T-cell (primary cell): ENCODE measurements around the gene MED27. TPM values are rescaled to one million over a fixed set of nuclear protein-coding genes. Genes with fewer than 3 reads are reported as not detected.

Experiments
- ATAC-seq, 4 experiments: fragments of 200-7000 bp in 3 of 4; fragments of 150-1000 bp in 1 of 4; cut with Tn5 transposase; replicated peaks in 1 of 4; 1 replicate in 3 of 4; 2 replicates in 1 of 4; pipeline ENCODE4 v1.10.0; 2021; ENCODE audit warnings: moderate library complexity in 3 of 4, mild to moderate bottlenecking in 2 of 4, moderate number of reproducible peaks in 1 of 4
- CTCF ChIA-PET, 2 donors: fragments of 300-600 bp; sonication (Branson Sonifier 250); formaldehyde crosslinking; loops; one replicate each; lab custom pipeline; 2022; ENCODE audit warnings: antibody characterized with exemption in 2 of 2; lab: Charles Lee
- POLR2A ChIA-PET, 2 donors: fragments of 300-600 bp; sonication (Branson Sonifier 250); formaldehyde crosslinking; loops; one replicate each; lab custom pipeline; 2022; ENCODE audit warnings: antibody characterized with exemption in 2 of 2; lab: Charles Lee
- DNase-seq, 35 experiments: peaks; one replicate each; pipeline versions ENCODE4 v3.0.0 to v3.0.0-alpha.2; 2013 to 2023
- H3K27ac ChIP-seq: one replicate; pipeline ENCODE4 v1.5.1; 2013; ENCODE audit warnings: low read length
- H3K27me3 ChIP-seq, 2 experiments: replicated peaks in 1 of 2; 1 replicate in 1 of 2; 2 replicates in 1 of 2; pipeline versions ENCODE4 v1.6.1 to v1.7.0; 2013; ENCODE audit warnings: low read length in 1 of 2, mixed read lengths in 1 of 2; ENCODE audit not compliant: control insufficient read depth in 2 of 2, insufficient read depth in 2 of 2; ENCODE audit errors: extremely low read depth in 1 of 2
- H3K36me3 ChIP-seq, 2 donors: 1 replicate in 1 of 2; 2 replicates in 1 of 2; pipeline versions ENCODE4 v1.6.1 to v1.7.0; 2013; ENCODE audit warnings: low read length in 1 of 2; ENCODE audit not compliant: control insufficient read depth in 2 of 2, insufficient read depth in 1 of 2; ENCODE audit errors: extremely low read depth in 1 of 2
- H3K4me1 ChIP-seq, 2 experiments: 1 replicate in 1 of 2; 2 replicates in 1 of 2; pipeline versions ENCODE4 v1.6.1 to v1.7.0; 2013; ENCODE audit warnings: low read length in 2 of 2, mixed read lengths in 1 of 2; ENCODE audit not compliant: insufficient read depth in 2 of 2, control insufficient read depth in 1 of 2; ENCODE audit errors: extremely low read depth in 1 of 2
- H3K4me3 ChIP-seq, 2 donors: 1 replicate in 1 of 2; 2 replicates in 1 of 2; pipeline versions ENCODE4 v1.5.1 to v1.7.0; 2013; ENCODE audit warnings: mild to moderate bottlenecking in 2 of 2, low read length in 1 of 2, moderate library complexity in 1 of 2; ENCODE audit not compliant: control insufficient read depth in 1 of 2; ENCODE audit errors: extremely low read depth in 1 of 2
- H3K9me3 ChIP-seq: 2 replicates; pipeline ENCODE4 v1.7.0; 2013
- H3K27ac Mint-ChIP-seq, 2 donors: one replicate each; pipeline ENCODE4 v1.8.0; 2020 to 2021; ENCODE audit warnings: mild to moderate bottlenecking in 2 of 2, mixed read lengths in 2 of 2
- H3K27me3 Mint-ChIP-seq, 2 donors: one replicate each; pipeline ENCODE4 v1.8.0; 2021 to 2022; ENCODE audit warnings: mixed read lengths in 2 of 2
- H3K36me3 Mint-ChIP-seq: one replicate; pipeline ENCODE4 v1.8.0; 2021; ENCODE audit warnings: mixed read lengths
- H3K4me1 Mint-ChIP-seq, 3 donors: one replicate each; pipeline ENCODE4 v1.8.0; 2020 to 2022; ENCODE audit warnings: mixed read lengths in 3 of 3, mild to moderate bottlenecking in 1 of 3
- H3K4me3 Mint-ChIP-seq, 3 donors: one replicate each; pipeline ENCODE4 v1.8.0; 2020 to 2022; ENCODE audit warnings: mild to moderate bottlenecking in 3 of 3, mixed read lengths in 3 of 3, moderate library complexity in 3 of 3
- H3K9me3 Mint-ChIP-seq, 3 donors: one replicate each; pipeline ENCODE4 v1.8.0; 2020 to 2022; ENCODE audit warnings: mixed read lengths in 3 of 3
- WGBS: methylation state at CpG from one replicate; pipeline ENCODE4 v1.1.5; 2013; ENCODE audit warnings: missing lambda C conversion rate; ENCODE audit not compliant: insufficient coverage; 5-methylcytosine and 5-hydroxymethylcytosine counted together
- total RNA-seq, 35 experiments: library from RNA in 6 of 35; stranded (reverse) in 6 of 35; fragments of 120-200 nt in 1 of 35; gene quantifications; one replicate each; pipeline versions ENCODE4 v1.2.1 to v1.2.4 and lab custom pipeline; 2013 to 2026

MED27 gene
- total RNA-seq, 5 donors from 2014 or later (not counting 1 experiment from before 2014, with no cell fraction given): 15.0 to 26.7 (median 17.6) TPM

DNA sequence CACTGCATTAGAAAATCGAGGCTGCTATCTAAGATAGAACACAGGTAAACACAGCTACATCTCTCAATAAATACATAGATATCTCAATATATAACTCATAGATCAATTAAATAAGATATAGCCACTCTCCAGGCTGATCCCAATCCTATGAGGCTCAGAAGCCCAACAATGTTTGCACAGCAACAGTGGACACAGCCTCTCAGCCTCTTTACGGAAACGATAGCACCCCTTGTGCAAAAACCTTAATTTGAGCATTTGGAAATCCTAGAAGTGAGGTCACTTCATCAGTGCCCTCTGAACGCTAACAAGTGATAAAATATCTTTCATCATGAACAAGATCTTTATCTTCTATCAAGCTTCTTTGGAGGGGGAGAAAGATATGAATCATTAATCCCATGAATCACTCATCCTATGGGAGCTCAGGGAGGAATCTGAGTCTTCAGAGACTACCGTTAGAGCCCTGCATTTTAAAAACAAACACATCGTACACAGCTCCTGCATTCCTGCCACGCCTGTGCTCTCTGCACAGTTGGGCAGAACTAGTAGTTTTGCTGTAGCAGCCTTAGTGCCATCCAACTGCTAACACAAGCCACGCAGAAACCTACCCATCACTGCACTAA is 71.4 kb downstream of the MED27 start:
- no peak overlapping the region for H3K27ac Mint-ChIP-seq
- DNase-seq (no peak), ATAC-seq (no peak)
- Histone ChIP-seq H3K4me3 (no peak overlapping the region), H3K27me3 (no peaks in the 10 kb centered on the region), H3K36me3 (peaks cover 0 to 6% of the 10 kb centered on the region in 2 donors), H3K27ac (no peak overlapping the region), H3K9me3 (no peaks in the 10 kb centered on the region), H3K4me1 (peaks cover 0 to 4% of the 10 kb centered on the region in 2 experiments)
- H3K4me1 Mint-ChIP-seq: peaks cover 28 to 44% (median 29%) of the 10 kb centered on the region in 3 donors
- H3K27me3 Mint-ChIP-seq: no peaks in the 10 kb centered on the region
- 85% methylated on average over 5 of the region's 8 CpGs for WGBS
- H3K9me3 Mint-ChIP-seq: no peaks in the 10 kb centered on the region
- CTCF ChIA-PET: no interaction called here
- POLR2A ChIA-PET: no interaction called here
- peaks cover 37% of the 10 kb centered on the region for H3K36me3 Mint-ChIP-seq
- no peak overlapping the region for H3K4me3 Mint-ChIP-seq

DNA sequence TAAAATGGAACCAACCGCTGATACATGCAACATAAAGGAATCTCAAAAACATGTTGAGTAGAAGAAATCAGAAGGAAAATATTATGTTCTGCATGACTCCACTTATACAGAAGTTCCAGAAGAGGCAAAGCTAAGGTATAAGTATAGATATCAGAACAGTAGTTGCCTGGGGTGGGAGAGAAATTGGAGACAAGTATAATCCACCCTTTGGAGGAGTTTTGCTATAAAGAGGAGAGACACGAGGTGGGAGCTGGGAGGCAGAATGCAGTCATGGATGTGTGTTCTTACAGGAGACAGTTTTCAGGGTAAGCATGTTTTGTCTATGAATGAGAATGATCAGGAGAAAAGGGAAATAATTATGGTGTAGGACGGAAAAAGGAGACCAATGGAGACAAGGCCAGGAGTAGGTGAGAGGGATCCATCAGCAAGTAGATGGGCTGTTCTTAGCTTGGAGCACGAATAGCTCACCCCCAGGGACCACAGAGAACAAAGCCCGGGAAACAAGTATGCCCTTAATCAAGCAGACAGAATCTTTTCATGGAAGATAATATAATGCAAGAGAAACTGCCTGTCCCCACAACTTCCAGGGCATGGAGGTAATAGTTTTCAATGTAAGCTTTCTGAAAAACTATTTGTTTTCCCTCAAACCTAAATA is 72.2 kb downstream of the MED27 start:
- Histone ChIP-seq H3K27me3 (no peaks in the 10 kb centered on the region), H3K9me3 (no peaks in the 10 kb centered on the region), H3K4me3 (no peak overlapping the region), H3K4me1 (peaks cover 0 to 4% of the 10 kb centered on the region in 2 experiments), H3K36me3 (no peaks in the 10 kb centered on the region), H3K27ac (no peak overlapping the region)
- no peak for DNase-seq
- Mint-ChIP-seq H3K9me3 (no peaks in the 10 kb centered on the region), H3K27me3 (no peaks in the 10 kb centered on the region), H3K4me1 (peaks cover 28 to 48% (median 29%) of the 10 kb centered on the region in 3 donors), H3K36me3 (peaks cover 29% of the 10 kb centered on the region), H3K27ac (no peak overlapping the region), H3K4me3 (no peak overlapping the region)
- WGBS: 69% methylated on average over 2 of the region's 5 CpGs
- CTCF ChIA-PET: no interaction called here
- POLR2A ChIA-PET: no interaction called here
- ATAC-seq: no peak

DNA sequence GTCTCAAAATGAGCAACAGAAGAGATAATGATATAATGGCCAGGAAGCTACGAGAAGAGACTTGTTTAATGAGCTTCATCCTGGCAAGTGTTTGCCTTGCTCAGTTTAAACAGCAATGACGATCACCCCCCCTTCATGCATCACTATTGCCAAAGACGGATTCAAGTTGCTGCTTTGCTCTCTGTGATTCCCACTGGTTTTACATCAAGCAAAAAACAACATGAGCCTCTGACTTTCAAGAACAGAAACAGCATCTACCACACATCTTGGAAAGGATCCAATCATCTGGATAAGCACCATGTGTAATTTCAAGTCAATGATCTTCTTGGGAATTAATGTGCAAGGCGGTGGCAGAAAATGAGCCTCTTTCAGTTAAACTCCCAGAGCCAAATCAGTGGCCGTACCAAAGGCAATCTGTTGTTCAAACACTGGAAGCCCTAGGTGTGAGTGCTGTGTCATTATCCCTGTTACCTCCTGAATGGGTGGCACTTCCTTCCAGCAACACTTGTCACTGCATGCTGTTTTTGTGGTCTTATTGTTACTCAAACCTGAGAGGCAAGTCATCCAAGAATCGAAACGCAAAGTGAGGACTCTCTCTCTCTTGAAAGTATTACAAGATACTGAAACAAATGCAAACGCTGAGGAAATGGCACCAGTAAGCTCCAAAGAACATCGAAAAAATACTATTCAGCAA is 72.8 kb downstream of the MED27 start:
- H3K27ac Mint-ChIP-seq: peak overlapping the region in 1 of 2 donors; percentile 48
- ATAC-seq: no peak
- H3K27me3 Mint-ChIP-seq: no peaks in the 10 kb centered on the region
- Histone ChIP-seq H3K36me3 (no peaks in the 10 kb centered on the region), H3K9me3 (no peaks in the 10 kb centered on the region), H3K27me3 (no peaks in the 10 kb centered on the region), H3K4me3 (no peak overlapping the region), H3K4me1 (peaks cover 0 to 4% of the 10 kb centered on the region in 2 experiments), H3K27ac (no peak overlapping the region)
- POLR2A ChIA-PET: no interaction called here
- H3K4me3 Mint-ChIP-seq: no peak overlapping the region
- H3K4me1 Mint-ChIP-seq: peaks cover 28 to 48% (median 29%) of the 10 kb centered on the region in 3 donors
- no peaks in the 10 kb centered on the region for H3K9me3 Mint-ChIP-seq
- WGBS: 70% methylated on average over 5 of the region's 9 CpGs
- peaks cover 30% of the 10 kb centered on the region for H3K36me3 Mint-ChIP-seq
- peak in 2 of 35 experiments; percentile 0 to 8 for DNase-seq
- CTCF ChIA-PET: no interaction called here

DNA sequence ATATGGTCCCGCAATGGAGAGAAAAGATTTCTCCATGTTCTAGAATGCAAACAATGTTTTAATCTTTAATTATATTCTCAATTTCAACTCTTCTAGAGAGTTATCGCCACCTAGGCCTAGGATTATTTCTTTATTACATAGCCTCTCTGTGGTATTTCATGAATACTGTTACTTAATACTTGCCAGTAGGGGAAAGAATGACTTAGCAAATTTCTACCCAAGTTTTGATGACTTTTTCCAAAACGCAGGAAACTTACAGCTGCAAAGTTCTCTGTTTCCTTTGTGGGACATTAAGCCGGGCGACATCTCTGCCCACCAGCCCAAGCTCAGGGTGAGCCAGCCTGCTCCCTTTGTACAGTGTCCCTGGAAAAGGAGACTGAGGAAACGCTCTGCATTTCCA is 73.8 kb downstream of the MED27 start:
- POLR2A ChIA-PET: interaction anchor here in 1 of 2 donors (0.6 kb wide), 1 partner anchor 886 kb away, joined by 6 read pairs; no protein-coding TSS in a partner anchor
- Mint-ChIP-seq H3K27ac (no peak overlapping the region), H3K36me3 (peaks cover 33% of the 10 kb centered on the region), H3K27me3 (no peaks in the 10 kb centered on the region), H3K9me3 (no peaks in the 10 kb centered on the region), H3K4me3 (no peak overlapping the region), H3K4me1 (peaks cover 28 to 48% (median 32%) of the 10 kb centered on the region in 3 donors)
- no peaks in the 10 kb centered on the region for H3K9me3 ChIP-seq
- peaks cover 0 to 4% of the 10 kb centered on the region in 2 experiments for H3K4me1 ChIP-seq
- no peak overlapping the region for H3K27ac ChIP-seq
- ATAC-seq (no peak), DNase-seq (no peak)
- CTCF ChIA-PET: no interaction called here
- no peaks in the 10 kb centered on the region for H3K27me3 ChIP-seq
- no peaks in the 10 kb centered on the region for H3K36me3 ChIP-seq
- H3K4me3 ChIP-seq: no peak overlapping the region
- 72% methylated on average over 3 of the region's 6 CpGs for WGBS

DNA sequence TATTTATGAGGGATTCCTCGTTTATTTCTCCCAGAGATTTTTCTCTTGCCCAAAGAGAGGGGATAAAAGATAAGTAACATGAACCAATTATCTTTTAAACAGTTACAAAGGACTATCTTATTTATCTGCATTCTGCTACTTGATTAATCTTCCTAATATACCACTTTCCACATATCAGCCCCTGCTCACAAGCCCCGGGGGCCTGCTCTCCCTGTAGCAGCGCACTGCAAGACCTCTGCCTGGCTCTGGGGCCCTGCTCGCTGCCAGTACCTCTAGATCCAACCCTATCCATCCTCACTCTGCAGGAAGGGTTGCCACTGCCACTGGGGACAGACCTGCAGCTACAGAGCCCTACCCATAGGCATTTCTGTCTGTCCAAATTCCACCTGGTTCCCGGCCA is 75.3 kb downstream of the MED27 start:
- ChIA-PET CTCF (no interaction called here), POLR2A (no interaction called here)
- Histone ChIP-seq H3K4me3 (no peak overlapping the region), H3K36me3 (no peaks in the 10 kb centered on the region), H3K27me3 (no peaks in the 10 kb centered on the region), H3K27ac (no peak overlapping the region), H3K9me3 (no peaks in the 10 kb centered on the region), H3K4me1 (peaks cover 0 to 4% of the 10 kb centered on the region in 2 experiments)
- ATAC-seq: no peak
- Mint-ChIP-seq H3K4me1 (peaks cover 28 to 58% (median 40%) of the 10 kb centered on the region in 3 donors), H3K36me3 (peaks cover 28% of the 10 kb centered on the region), H3K27ac (no peak overlapping the region), H3K4me3 (no peak overlapping the region), H3K9me3 (no peaks in the 10 kb centered on the region), H3K27me3 (no peaks in the 10 kb centered on the region)
- DNase-seq: no peak
- WGBS: 97% methylated on average over 4 of the region's 5 CpGs

DNA sequence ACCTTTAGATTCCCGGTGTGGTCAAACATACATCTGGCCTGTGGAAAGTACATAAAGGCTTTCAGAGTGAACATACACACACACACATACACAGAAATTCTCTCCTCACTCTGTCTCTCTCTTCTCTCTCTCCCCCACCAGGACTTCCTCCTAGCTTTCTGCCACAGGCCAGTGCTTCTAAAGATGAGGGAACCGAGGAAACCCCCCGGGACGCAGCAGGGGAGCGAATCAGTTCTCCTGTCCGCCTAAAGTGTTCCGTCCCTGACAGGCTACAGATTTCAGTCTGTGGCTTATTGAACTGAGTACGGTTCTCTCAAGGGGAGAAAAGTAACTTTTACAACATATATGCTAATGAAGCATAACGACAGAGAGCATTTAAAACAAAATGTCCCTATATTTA is 75.8 kb downstream of the MED27 start:
- ChIA-PET POLR2A (no interaction called here), CTCF (no interaction called here)
- no peak overlapping the region for H3K4me3 Mint-ChIP-seq
- no peaks in the 10 kb centered on the region for H3K27me3 Mint-ChIP-seq
- H3K9me3 Mint-ChIP-seq: no peaks in the 10 kb centered on the region
- H3K36me3 Mint-ChIP-seq: peaks cover 25% of the 10 kb centered on the region
- H3K27me3 ChIP-seq: no peaks in the 10 kb centered on the region
- H3K4me1 Mint-ChIP-seq: peaks cover 28 to 58% (median 39%) of the 10 kb centered on the region in 3 donors
- no peak overlapping the region for H3K4me3 ChIP-seq
- WGBS: 78% methylated on average over 4 of the region's 9 CpGs
- no peak overlapping the region for H3K27ac ChIP-seq
- H3K9me3 ChIP-seq: no peaks in the 10 kb centered on the region
- peaks cover 0 to 4% of the 10 kb centered on the region in 2 experiments for H3K4me1 ChIP-seq
- no peak for ATAC-seq
- H3K36me3 ChIP-seq: no peaks in the 10 kb centered on the region
- no peak for DNase-seq
- no peak overlapping the region for H3K27ac Mint-ChIP-seq
